HCT116 (cell line): Measurements from ENCODE around the gene BTBD2. TPM values are rescaled to one million over a fixed set of nuclear protein-coding genes. Genes with fewer than 3 reads are reported as not detected.

Experiments used
- ATAC-seq: fragments of 200-7000 bp; cut with Tn5 transposase; 2 replicates; pipeline ENCODE4 v1.9.1; 2020; ENCODE audit warnings: mild to moderate bottlenecking, moderate library complexity
- BruUV-seq: library from RNA; stranded (reverse); fragments of 400-500 nt; replicated peaks from 2 replicates; lab custom pipeline; 2021; lab: Mats Ljungman, UMichigan
- CTCF ChIA-PET: fragments of 300-600 bp; sonication (Branson Sonifier 250); formaldehyde crosslinking; loops from one replicate; lab custom pipeline; 2021; ENCODE audit warnings: antibody characterized with exemption; lab: Charles Lee
- POLR2A ChIA-PET: fragments of 300-600, 350-600 bp; sonication (Branson Sonifier 250); formaldehyde crosslinking; loops from one replicate; lab custom pipeline; 2021; ENCODE audit warnings: antibody characterized with exemption; lab: Charles Lee
- RAD21 ChIA-PET, 2 experiments: fragments of 300-600 bp; sonication (Branson Sonifier 250); formaldehyde crosslinking; loops; one replicate each; lab custom pipeline; 2023; ENCODE audit warnings: low total read pairs in 2 of 2; ENCODE audit not compliant: uncharacterized antibody in 2 of 2, unreplicated experiment in 2 of 2, low non-redundant PET in 1 of 2; lab: Charles Lee
- DNase-seq: peaks from one replicate; pipeline ENCODE4 v3.0.0-alpha.2; 2010; ENCODE audit warnings: low read depth, low spot score
- H2AFZ ChIP-seq: fragments of 200-600 bp; shearing (Covaris generic), sonication (generic); 2 replicates; pipeline ENCODE4 v1.6.1; 2017; ENCODE audit warnings: low read depth, mixed run types, mixed read lengths, antibody characterized with exemption, low read length; ENCODE audit not compliant: poor library complexity, severe bottlenecking
- H3K27ac ChIP-seq: 2 replicates; pipeline ENCODE4 v1.5.1; 2012; ENCODE audit warnings: low read depth, low read length
- H3K27me3 ChIP-seq: fragments of 200-600 bp; sonication (generic); 2 replicates; pipeline ENCODE4 v1.6.1; 2016; ENCODE audit warnings: mixed run types, low read length, mixed read lengths; ENCODE audit not compliant: insufficient read depth
- H3K36me3 ChIP-seq, 2 experiments: fragments of 200-500 bp in 1 of 2; fragments of 200-600 bp in 1 of 2; sonication (Bioruptor generic) in 1 of 2; sonication (generic) in 1 of 2; 2 replicates each; pipeline versions ENCODE4 v1.5.1 to v1.6.1; 2014 to 2016; ENCODE audit warnings: low read length in 2 of 2, inconsistent platforms in 1 of 2, mixed read lengths in 1 of 2, mixed run types in 1 of 2; ENCODE audit not compliant: insufficient read depth in 2 of 2, control insufficient read depth in 1 of 2
- H3K4me1 ChIP-seq, 2 experiments: fragments of 200-600 bp in 1 of 2; sonication (generic) in 1 of 2; 2 replicates each; pipeline versions ENCODE4 v1.5.1 to v1.6.1; 2012 to 2017; ENCODE audit warnings: low read length in 2 of 2, inconsistent platforms in 1 of 2, mild to moderate bottlenecking in 1 of 2, mixed read lengths in 1 of 2, mixed run types in 1 of 2, moderate library complexity in 1 of 2; ENCODE audit not compliant: insufficient read depth in 2 of 2, control insufficient read depth in 1 of 2
- H3K4me2 ChIP-seq: fragments of 200-600 bp; sonication (generic); 2 replicates; pipeline ENCODE4 v1.6.1; 2017; ENCODE audit warnings: mixed run types, low read length, mixed read lengths
- H3K4me3 ChIP-seq, 2 experiments: fragments of 200-600 bp in 1 of 2; sonication (generic) in 1 of 2; replicated peaks in 1 of 2; 2 replicates each; pipeline ENCODE4 v1.5.1; 2011 to 2016; ENCODE audit warnings: low read length in 2 of 2, control low read depth in 1 of 2, low read depth in 1 of 2, mild to moderate bottlenecking in 1 of 2, mixed read lengths in 1 of 2, mixed run types in 1 of 2
- H3K79me2 ChIP-seq: fragments of 200-600 bp; sonication (generic); 2 replicates; pipeline ENCODE4 v1.6.1; 2017; ENCODE audit warnings: mild to moderate bottlenecking, mixed run types, low read length, moderate library complexity, mixed read lengths; ENCODE audit not compliant: insufficient read depth
- H3K9ac ChIP-seq: fragments of 200-600 bp; sonication (generic); 2 replicates; pipeline ENCODE4 v1.6.1; 2016; ENCODE audit warnings: low read length, mixed read lengths
- H3K9me2 ChIP-seq: fragments of 200-600 bp; sonication (generic), shearing (Covaris generic); 2 replicates; pipeline ENCODE4 v1.6.1; 2017; ENCODE audit warnings: mixed run types, mild to moderate bottlenecking, moderate library complexity; ENCODE audit not compliant: insufficient read depth
- H3K9me3 ChIP-seq, 2 experiments: fragments of 200-500 bp in 1 of 2; fragments of 200-600 bp in 1 of 2; sonication (Bioruptor generic) in 1 of 2; sonication (generic) in 1 of 2; 2 replicates each; pipeline ENCODE4 v1.6.1; 2014 to 2017; ENCODE audit warnings: low read length in 2 of 2, mixed read lengths in 2 of 2, inconsistent platforms in 1 of 2, low read depth in 1 of 2, mild to moderate bottlenecking in 1 of 2, mixed run types in 1 of 2, moderate library complexity in 1 of 2; ENCODE audit not compliant: control insufficient read depth in 1 of 2, insufficient read depth in 1 of 2
- H4K20me1 ChIP-seq: fragments of 200-600 bp; sonication (generic), shearing (Covaris generic); 2 replicates; pipeline ENCODE4 v1.6.1; 2017; ENCODE audit warnings: mixed run types, mild to moderate bottlenecking, moderate library complexity; ENCODE audit not compliant: insufficient read depth
- CBX3 ChIP-seq: IDR thresholded peaks from 2 replicates; pipeline ENCODE4 v1.6.1; 2012; ENCODE audit warnings: low read depth
- CEBPB ChIP-seq: IDR thresholded peaks from 2 replicates; pipeline ENCODE4 v1.6.1; 2012; ENCODE audit warnings: low read depth
- EGR1 ChIP-seq: IDR thresholded peaks from 2 replicates; pipeline ENCODE4 v1.6.1; 2012; ENCODE audit warnings: low read depth
- ELF1 ChIP-seq: IDR thresholded peaks from 2 replicates; pipeline ENCODE4 v1.6.1; 2012; ENCODE audit warnings: low read depth, borderline replicate concordance
- EZH2 ChIP-seq: fragments of 200-600 bp; sonication (generic); IDR thresholded peaks from 2 replicates; pipeline ENCODE4 v1.6.1; 2017; ENCODE audit warnings: antibody characterized with exemption, mixed run types
- EZH2phosphoT487 ChIP-seq: fragments of 200-600 bp; IDR thresholded peaks from 2 replicates; pipeline ENCODE4 v1.6.1; 2018; ENCODE audit warnings: antibody characterized with exemption, borderline replicate concordance
- FOSL1 ChIP-seq: IDR thresholded peaks from 2 replicates; pipeline ENCODE4 v1.6.1; 2012; ENCODE audit warnings: low read depth
- JUND ChIP-seq: IDR thresholded peaks from 2 replicates; pipeline ENCODE4 v1.6.1; 2012
- MAX ChIP-seq: IDR thresholded peaks from 2 replicates; pipeline ENCODE4 v1.6.1; 2012
- POLR2A ChIP-seq: IDR thresholded peaks from 2 replicates; pipeline ENCODE4 v1.7.0; 2011; ENCODE audit warnings: borderline replicate concordance; ENCODE audit not compliant: insufficient read depth, insufficient read length; ENCODE audit errors: extremely low read depth
- RAD21 ChIP-seq: IDR thresholded peaks from 2 replicates; pipeline ENCODE4 v1.6.1; 2012; ENCODE audit warnings: low read depth, mild to moderate bottlenecking
- REST ChIP-seq: IDR thresholded peaks from 2 replicates; pipeline ENCODE4 v1.6.1; 2012; ENCODE audit warnings: low read depth
- SIN3A ChIP-seq: IDR thresholded peaks from 2 replicates; pipeline ENCODE4 v1.6.1; 2012; ENCODE audit warnings: low read depth
- SP1 ChIP-seq: IDR thresholded peaks from 2 replicates; pipeline ENCODE4 v1.6.1; 2012; ENCODE audit warnings: low read depth
- SRF ChIP-seq: IDR thresholded peaks from 2 replicates; pipeline ENCODE4 v1.6.1; 2012; ENCODE audit warnings: low read depth
- YY1 ChIP-seq: IDR thresholded peaks from 2 replicates; pipeline ENCODE4 v1.6.1; 2011; ENCODE audit warnings: low read length, low read depth, moderate library complexity, mild to moderate bottlenecking; ENCODE audit not compliant: insufficient replicate concordance; ENCODE audit errors: extremely low read depth
- ZFX ChIP-seq: fragments of 450-650 bp; IDR thresholded peaks from 2 replicates; pipeline ENCODE4 v1.6.1; 2017
- intact Hi-C: fragments of 100-400 bp; cut with micrococcal nuclease; formaldehyde crosslinking; loops from 2 replicates; pipeline ENCODE4 v1.10.0; 2022
- total RNA-seq: library from RNA; stranded (reverse); gene quantifications from one replicate; pipeline ENCODE4 v1.2.1, GENCODE V29; 2021; ENCODE audit not compliant: unreplicated experiment
- TF ChIP-seq, protein P1 (sequence below), 3 experiments: fragments of 200-600 bp in 1 of 3; sonication (generic) in 1 of 3; IDR thresholded peaks in 2 of 3; conservative IDR thresholded peaks in 1 of 3; 2 replicates each; pipeline ENCODE4 v1.5.1; 2012 to 2017; ENCODE audit warnings: low read depth in 2 of 3, low read length in 2 of 3, antibody characterized with exemption in 1 of 3, borderline replicate concordance in 1 of 3, control low read depth in 1 of 3, mild to moderate bottlenecking in 1 of 3, mixed read lengths in 1 of 3, mixed run types in 1 of 3, moderate library complexity in 1 of 3; ENCODE audit not compliant: insufficient read depth in 1 of 3
- TF ChIP-seq, protein P2 (sequence below): IDR thresholded peaks from 2 replicates; pipeline ENCODE4 v1.6.1; 2011; ENCODE audit warnings: mild to moderate bottlenecking, low read length, moderate library complexity; ENCODE audit not compliant: insufficient replicate concordance; ENCODE audit errors: extremely low read depth

Gene BTBD2
- total RNA-seq, 1 experiment from 2014 or later = 112 TPM

GRCh38 chr19:2018752-2019151 lies 3.2 kb upstream of the BTBD2 start:
- no peaks in the 10 kb centered on the region for H3K27me3 ChIP-seq
- no peaks in the 10 kb centered on the region for H3K9me3 ChIP-seq
- ChIA-PET RAD21 (interaction anchor here in 1 of 2 experiments (0.6 kb wide), 1 partner anchor 129 kb away, joined by 4 read pairs; no protein-coding TSS in a partner anchor), CTCF (interaction anchor here (0.7 to 2.2 kb wide), 3 partner anchors 14 to 51 kb away, joined by 4 to 7 read pairs (median 6); no protein-coding TSS in a partner anchor), POLR2A (interaction anchor here (1.1 kb wide), 1 partner anchor 41 kb away, joined by 4 read pairs; no protein-coding TSS in a partner anchor)
- no peak overlapping the region for H3K4me2 ChIP-seq
- no peak overlapping the region for H3K27ac ChIP-seq
- ATAC-seq (no peak), DNase-seq (no peak)
- H3K4me1 ChIP-seq = peaks cover 13 to 27% of the 10 kb centered on the region in 2 experiments; a peak in 3 of 4 replicates
- H3K4me3 ChIP-seq = no peak overlapping the region
- no peak overlapping the region for H2AFZ ChIP-seq
- H3K9ac ChIP-seq = no peak overlapping the region
- no peaks in the 10 kb centered on the region for H3K9me2 ChIP-seq
- no peaks in the 10 kb centered on the region for H3K36me3 ChIP-seq
- intact Hi-C loops = loop anchor here (1.0 to 5.0 kb wide), 3 partner anchors 51 to 134 kb away; partner anchors contain the start of genes AP3D1, IZUMO4 and MOB3A
- H4K20me1 ChIP-seq = no peaks in the 10 kb centered on the region
- H3K79me2 ChIP-seq = peaks cover 14% of the 10 kb centered on the region
- TF ChIP-seq RAD21 (no peak), POLR2A (no peak), REST (no peak), EZH2phosphoT487 (no peak), EZH2 (no peak), SRF (no peak), SP1 (no peak), CBX3 (no peak), MAX (no peak), CEBPB (no peak), ZFX (no peak), SIN3A (no peak), EGR1 (no peak), FOSL1 (no peak), ELF1 (no peak), JUND (no peak), YY1 (no peak)
- TF ChIP-seq, protein P1, sequence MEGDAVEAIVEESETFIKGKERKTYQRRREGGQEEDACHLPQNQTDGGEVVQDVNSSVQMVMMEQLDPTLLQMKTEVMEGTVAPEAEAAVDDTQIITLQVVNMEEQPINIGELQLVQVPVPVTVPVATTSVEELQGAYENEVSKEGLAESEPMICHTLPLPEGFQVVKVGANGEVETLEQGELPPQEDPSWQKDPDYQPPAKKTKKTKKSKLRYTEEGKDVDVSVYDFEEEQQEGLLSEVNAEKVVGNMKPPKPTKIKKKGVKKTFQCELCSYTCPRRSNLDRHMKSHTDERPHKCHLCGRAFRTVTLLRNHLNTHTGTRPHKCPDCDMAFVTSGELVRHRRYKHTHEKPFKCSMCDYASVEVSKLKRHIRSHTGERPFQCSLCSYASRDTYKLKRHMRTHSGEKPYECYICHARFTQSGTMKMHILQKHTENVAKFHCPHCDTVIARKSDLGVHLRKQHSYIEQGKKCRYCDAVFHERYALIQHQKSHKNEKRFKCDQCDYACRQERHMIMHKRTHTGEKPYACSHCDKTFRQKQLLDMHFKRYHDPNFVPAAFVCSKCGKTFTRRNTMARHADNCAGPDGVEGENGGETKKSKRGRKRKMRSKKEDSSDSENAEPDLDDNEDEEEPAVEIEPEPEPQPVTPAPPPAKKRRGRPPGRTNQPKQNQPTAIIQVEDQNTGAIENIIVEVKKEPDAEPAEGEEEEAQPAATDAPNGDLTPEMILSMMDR (IDR thresholded peaks at IDR 0.05 in 2 of 3, conservative IDR thresholded peaks at IDR 0.05 in 1 of 3; ENCODE audit: borderline replicate concordance in 1 of 3, insufficient read depth in 1 of 3, low read depth in 2 of 3, low read length in 2 of 3) = no peak
- TF ChIP-seq, protein P2, sequence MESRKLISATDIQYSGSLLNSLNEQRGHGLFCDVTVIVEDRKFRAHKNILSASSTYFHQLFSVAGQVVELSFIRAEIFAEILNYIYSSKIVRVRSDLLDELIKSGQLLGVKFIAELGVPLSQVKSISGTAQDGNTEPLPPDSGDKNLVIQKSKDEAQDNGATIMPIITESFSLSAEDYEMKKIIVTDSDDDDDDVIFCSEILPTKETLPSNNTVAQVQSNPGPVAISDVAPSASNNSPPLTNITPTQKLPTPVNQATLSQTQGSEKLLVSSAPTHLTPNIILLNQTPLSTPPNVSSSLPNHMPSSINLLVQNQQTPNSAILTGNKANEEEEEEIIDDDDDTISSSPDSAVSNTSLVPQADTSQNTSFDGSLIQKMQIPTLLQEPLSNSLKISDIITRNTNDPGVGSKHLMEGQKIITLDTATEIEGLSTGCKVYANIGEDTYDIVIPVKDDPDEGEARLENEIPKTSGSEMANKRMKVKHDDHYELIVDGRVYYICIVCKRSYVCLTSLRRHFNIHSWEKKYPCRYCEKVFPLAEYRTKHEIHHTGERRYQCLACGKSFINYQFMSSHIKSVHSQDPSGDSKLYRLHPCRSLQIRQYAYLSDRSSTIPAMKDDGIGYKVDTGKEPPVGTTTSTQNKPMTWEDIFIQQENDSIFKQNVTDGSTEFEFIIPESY = no peak
- no TSS peak for BruUV-seq
